Smooth muscle cell of the brain vasculature (primary cell): ENCODE measurements around the gene PML.
"Not testable (repeated sequence)": the region's sequence is repeated elsewhere in the genome, so short reads cannot be mapped to it uniquely, and the experiment has no call there.

Experiments used
- DNase-seq: peaks from one replicate; pipeline ENCODE4 v3.0.0-alpha.2; 2012; ENCODE audit warnings: low read depth, low spot score

The PML gene

DNA sequence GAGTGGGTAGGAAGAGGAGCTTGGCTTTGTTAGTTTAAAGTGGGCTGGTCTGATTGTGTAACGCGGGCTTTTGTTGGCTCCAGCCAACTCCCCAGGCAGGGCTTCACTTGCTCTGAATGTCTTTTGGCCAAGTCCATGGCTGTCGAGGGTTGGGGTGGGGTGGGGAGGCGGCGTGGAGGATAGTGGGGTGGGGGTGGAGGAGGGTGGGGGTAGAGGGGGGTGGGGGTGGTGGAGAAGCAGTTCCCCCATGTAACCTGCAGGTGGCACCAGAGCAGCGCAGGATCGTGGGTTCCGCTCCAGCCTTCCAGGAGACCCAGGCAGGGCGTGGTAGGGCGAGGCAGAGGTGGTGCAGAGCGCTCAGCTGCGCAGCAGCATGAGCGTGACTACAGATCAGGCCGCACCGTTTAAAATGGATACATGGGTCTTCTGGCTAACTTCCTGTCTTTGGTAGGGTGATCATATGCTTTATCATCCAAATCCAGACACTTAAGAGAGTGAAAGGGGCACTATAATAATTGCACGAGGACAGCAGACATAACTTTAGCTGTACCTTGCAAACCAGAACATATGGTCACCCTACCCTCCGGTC is 59.5 kb downstream of the PML start:
- DNase-seq, result no peak

DNA sequence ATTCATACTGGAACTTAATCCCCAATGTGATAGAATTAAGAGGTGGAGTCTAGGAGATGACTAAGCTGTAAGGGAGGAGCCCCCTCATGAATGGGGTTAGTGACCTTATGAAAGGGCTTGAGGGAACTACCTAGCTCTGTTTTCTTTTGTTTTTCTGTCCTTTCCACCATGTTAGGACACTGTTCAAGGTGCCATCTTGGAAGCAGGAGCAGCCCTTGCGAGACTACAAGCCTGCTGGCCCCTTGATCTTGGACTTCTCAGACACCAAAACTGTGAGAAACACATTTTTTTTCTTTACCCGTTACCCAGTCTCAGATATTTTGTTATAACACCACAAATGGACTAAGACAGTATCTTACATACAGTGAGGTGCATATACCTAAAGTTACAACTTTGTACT is 61.3 kb downstream of the PML start:
- no peak for DNase-seq

- not testable (repeated sequence) for DNase-seq
These were observed 61.8 kb downstream of the PML start for GRCh38 chr15:74056330-74056729.

- DNase-seq, result not testable (repeated sequence)
These were observed 64.7 kb downstream of the PML start for GRCh38 chr15:74059050-74059833.

GRCh38 chr15:74060251-74060650 is 65.7 kb downstream of the PML start:
- no peak for DNase-seq

DNA sequence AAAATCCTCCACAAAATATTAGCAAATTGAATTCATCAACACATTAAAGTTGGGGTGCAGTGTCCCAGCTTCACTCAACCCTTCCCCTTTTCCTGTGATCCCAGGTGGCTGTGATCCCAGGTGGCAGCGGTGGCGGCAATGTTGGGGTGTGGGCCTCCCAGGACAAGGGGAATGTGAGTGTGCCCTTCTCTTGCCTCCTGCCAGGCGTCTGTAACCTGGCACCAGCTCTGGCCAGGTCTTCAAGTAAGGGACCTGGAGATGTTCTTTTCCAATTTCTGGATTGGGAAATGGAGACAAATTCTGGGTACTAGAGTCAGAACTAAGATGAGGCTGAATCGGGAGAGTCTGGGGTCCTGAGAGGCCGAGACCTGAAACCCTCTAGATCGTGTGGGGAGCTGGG is 67.7 kb downstream of the PML start:
- DNase-seq, result no peak

GRCh38 chr15:74062671-74063070 is 68.2 kb downstream of the PML start:
- DNase-seq, result no peak

GRCh38 chr15:74063425-74064146 is 69.1 kb downstream of the PML start:
- DNase-seq, result not testable (repeated sequence)

- DNase-seq, result not testable (repeated sequence)
These were observed 69.7 kb downstream of the PML start for GRCh38 chr15:74064183-74064582.

- DNase-seq, result not testable (repeated sequence)
These were observed 70.3 kb downstream of the PML start for GRCh38 chr15:74064822-74065221.

DNA sequence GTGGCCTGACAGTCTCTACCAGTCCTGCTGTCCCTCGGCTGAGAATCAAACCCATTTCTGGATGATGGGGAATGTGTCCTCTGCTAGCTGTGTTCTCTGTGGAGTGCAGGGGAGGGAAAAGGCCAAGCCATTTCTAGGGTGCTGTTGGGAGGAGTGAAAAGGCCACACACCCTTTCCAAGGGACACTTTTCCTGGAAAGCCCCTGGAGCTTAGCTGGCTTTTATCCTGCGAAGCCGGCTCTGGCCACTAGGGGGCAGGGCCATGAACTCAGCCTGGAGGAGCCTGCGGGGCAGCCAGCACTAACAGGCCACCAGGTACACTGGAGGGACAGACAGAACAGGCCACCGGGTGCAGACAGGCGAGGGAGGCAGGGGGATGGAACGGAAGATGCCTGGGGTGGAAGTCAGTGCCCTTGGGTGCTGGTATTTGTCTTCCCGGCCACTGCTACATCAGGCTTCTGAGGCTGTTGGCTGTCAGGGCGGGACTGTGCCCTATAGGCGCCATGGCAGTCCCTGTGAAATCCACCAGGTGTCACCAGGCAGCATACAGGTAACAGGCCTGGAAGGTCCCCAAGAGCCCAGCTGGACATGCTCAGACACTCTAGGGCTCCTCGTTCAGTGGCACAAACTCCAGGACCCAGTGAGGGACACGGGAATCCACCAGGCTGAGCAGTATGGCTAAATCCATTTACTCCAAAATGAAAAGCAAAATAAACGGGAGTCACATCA is 71.3 kb downstream of the PML start:
- DNase-seq, result not testable (repeated sequence)

DNA sequence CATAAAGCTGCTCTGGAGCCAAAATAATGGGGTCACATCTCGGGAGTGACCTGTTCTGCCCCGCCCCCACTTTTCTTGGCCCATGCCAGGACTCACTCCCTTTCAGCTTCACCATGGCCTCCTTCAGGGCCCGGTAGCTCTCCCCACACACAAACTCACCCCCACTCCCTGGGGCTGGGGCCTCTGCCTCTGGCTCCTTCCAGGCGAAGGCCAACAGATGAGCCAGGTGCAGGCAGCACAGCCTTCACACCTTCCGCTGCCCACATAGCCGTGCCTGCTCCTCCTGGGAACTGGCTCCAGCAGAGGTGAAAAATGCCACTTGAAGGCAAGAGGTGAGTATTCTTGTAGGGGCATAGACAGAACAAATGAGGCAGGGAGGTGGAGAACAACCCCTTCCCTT is 77.1 kb downstream of the PML start:
- not testable (repeated sequence) for DNase-seq

DNA sequence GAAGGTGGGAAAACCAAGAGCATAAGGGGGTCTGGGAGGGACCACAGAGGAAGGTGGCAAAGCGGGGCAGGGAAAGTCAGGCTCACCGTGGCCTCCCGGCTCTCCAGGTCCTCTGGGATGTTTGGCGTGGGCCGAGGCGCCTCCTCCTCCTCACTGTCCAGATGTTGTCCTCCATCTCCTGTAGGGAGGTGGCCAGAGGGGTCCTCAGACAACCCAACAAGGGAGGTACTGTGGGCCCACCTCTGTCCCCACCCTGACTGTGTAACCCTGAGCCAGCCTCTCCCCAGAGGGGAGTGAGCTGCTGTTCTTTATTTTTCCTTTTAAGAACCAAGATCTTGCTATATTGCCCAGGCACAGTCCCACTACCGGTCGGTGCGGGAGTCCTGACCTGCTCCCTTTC is 77.6 kb downstream of the PML start:
- not testable (repeated sequence) for DNase-seq

DNA sequence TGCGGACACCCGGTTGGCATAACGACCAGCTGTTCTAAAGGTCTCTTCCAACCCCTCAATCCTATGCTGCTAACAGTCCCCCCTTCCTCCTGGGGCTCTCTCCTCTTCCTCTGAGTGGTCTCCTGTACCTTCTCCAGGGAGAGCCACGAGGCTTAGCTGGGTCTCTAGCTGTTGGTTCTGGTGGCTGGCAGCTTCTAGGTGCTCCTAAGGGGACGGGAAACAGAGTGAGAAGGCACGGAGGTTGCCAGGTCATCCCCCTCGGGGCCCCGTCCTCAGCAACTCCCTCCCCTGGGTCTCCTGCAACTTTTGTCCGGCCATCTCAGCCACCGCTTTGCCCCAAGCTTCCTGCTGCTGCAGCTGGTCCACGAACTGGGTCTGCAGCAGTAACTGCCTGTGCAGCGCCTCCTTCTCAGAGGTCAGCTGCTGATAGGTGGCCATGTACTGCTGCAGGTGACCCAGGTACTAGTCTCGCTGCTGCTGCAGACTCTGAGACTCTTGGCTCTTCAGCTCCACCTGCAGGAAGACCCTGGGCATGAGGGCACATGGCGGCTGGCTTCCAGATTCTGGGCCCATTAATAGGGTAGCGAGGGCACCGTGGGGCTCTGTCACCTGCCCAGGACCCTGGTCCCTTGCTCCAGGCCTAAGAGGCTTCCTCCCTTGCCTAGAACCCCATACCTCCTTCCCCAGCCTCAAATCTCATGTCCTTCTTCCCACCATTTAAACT is 78.3 kb downstream of the PML start:
- DNase-seq, result not testable (repeated sequence)

GRCh38 chr15:74075781-74076180 is 81.3 kb downstream of the PML start:
- DNase-seq, result not testable (repeated sequence)

- DNase-seq, result not testable (repeated sequence)
These were observed 87.9 kb downstream of the PML start, which contains the start of gene GOLGA6A for GRCh38 chr15:74082450-74082849. Gene GOLGA6A (minus strand): TSS chr15:74082550. CDS start chr15:74082509, 41 bp downstream.

GRCh38 chr15:74094567-74094966 is 100.1 kb downstream of the PML start:
- DNase-seq, result not testable (repeated sequence)

DNA sequence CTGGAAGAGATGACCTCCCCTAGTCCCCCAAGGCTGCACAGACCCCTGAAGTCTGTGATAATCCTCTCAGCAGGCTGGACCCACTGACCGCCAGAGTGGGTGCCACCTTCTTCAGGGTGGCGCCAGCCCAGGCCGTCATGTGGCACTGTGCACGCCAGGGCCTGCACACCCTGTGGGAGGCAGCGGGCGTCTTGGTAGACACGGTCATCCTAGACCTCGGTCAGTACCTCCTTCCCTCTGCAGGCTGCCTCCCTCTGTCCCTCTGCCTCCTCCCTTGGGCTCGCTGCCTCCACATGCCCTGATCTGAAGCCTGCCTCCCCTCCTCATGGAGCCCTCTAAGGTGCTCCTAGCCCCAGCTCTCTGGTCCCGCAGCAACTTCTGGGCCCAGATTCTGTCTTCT is 101.1 kb downstream of the PML start:
- not testable (repeated sequence) for DNase-seq

DNA sequence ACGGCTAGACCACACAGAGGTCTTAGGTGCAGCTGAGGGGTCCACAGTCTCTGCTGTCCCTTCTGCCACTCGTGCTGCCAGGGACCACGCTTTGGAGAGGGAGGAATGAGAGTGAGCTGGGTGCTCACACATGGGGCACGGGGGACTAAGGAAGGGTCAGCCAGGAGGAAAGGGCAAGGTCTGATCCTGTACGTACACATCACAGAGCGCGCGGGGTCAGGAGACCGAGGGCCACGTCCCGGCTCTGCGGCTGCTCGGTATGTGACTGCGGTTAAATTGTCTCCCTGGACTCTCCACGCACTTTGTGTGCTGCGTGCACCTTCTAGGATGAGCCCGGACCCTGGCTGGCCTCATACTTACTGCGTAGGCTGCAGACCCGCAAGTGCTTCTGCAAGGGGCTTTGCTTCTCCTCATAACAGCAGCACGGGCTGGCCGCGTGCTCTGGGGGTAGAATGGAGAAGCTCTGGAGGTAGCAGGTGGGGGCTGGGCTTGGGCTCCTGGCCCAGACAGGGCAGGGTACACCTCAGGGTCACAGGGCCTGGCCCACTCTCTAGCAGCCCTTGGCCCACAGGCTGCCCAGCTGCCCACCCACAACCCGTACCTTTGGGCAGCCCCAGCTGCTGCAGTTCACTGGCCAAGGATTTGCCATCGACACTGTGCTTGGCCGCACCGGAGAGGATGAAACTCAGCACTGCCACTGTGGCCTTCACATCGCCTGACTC is 102.4 kb downstream of the PML start:
- DNase-seq, result not testable (repeated sequence)
